HG03175 (cell line): ENCODE measurements around the gene PIK3IP1.

Experiments
- ATAC-seq: cut with Tn5 transposase; IDR thresholded peaks from one replicate; pipeline ENCODE4 v1.9.1; 2021; ENCODE audit warnings: mild to moderate bottlenecking, moderate library complexity; ENCODE audit not compliant: unreplicated experiment

Gene PIK3IP1

DNA sequence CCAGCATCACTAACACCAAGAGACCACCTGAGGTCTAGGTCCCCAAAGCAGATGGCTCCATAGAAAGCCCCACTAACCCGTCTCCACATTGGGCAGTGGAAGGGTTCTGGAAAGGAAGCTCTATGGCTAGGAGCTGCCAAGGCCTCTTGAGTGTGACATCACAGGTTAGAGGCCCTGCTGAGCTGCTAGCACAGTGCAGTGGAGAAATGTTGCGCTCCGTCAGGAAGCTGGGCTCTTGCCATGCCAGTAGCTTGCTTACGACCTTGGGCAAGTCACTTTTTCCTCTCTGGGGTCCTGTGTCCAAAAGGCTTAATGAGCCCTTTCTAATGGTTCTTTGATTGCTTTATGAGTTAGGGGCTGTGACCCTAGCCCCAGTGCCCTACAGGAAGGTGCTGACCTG, 10.6 kb downstream of the PIK3IP1 start:
- no peak for ATAC-seq

DNA sequence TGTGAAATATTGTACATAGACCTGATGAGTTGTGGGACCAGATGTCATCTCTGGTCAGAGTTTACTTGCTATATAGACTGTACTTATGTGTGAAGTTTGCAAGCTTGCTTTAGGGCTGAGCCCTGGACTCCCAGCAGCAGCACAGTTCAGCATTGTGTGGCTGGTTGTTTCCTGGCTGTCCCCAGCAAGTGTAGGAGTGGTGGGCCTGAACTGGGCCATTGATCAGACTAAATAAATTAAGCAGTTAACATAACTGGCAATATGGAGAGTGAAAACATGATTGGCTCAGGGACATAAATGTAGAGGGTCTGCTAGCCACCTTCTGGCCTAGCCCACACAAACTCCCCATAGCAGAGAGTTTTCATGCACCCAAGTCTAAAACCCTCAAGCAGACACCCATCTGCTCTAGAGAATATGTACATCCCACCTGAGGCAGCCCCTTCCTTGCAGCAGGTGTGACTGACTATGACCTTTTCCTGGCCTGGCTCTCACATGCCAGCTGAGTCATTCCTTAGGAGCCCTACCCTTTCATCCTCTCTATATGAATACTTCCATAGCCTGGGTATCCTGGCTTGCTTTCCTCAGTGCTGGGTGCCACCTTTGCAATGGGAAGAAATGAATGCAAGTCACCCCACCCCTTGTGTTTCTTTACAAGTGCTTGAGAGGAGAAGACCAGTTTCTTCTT, 12.3 kb downstream of the PIK3IP1 start:
- no peak for ATAC-seq

DNA sequence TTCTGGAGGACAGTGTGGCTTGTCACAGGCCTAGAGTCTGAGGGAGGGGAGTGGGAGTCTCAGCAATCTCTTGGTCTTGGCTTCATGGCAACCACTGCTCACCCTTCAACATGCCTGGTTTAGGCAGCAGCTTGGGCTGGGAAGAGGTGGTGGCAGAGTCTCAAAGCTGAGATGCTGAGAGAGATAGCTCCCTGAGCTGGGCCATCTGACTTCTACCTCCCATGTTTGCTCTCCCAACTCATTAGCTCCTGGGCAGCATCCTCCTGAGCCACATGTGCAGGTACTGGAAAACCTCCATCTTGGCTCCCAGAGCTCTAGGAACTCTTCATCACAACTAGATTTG, 13.0 kb downstream of the PIK3IP1 start:
- no peak for ATAC-seq

DNA sequence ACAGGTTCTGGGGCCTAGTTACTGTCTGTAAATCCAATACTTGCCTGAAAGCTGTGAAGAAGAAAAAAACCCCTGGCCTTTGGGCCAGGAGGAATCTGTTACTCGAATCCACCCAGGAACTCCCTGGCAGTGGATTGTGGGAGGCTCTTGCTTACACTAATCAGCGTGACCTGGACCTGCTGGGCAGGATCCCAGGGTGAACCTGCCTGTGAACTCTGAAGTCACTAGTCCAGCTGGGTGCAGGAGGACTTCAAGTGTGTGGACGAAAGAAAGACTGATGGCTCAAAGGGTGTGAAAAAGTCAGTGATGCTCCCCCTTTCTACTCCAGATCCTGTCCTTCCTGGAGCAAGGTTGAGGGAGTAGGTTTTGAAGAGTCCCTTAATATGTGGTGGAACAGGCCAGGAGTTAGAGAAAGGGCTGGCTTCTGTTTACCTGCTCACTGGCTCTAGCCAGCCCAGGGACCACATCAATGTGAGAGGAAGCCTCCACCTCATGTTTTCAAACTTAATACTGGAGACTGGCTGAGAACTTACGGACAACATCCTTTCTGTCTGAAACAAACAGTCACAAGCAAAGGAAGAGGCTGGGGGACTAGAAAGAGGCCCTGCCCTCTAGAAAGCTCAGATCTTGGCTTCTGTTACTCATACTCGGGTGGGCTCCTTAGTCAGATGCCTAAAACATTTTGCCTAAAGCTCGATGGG, 13.5 kb downstream of the PIK3IP1 start:
- no peak for ATAC-seq

DNA sequence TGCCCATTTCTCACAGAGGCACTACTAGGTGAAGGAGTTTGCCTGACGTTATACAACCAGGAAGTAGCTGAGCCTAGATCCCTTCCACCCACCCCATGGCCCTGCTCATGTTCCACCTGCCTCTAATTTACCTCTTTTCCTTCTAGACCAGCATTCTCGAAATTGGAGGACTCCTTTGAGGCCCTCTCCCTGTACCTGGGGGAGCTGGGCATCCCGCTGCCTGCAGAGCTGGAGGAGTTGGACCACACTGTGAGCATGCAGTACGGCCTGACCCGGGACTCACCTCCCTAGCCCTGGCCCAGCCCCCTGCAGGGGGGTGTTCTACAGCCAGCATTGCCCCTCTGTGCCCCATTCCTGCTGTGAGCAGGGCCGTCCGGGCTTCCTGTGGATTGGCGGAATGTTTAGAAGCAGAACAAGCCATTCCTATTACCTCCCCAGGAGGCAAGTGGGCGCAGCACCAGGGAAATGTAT, 14.1 kb downstream of the PIK3IP1 start:
- no peak for ATAC-seq

DNA sequence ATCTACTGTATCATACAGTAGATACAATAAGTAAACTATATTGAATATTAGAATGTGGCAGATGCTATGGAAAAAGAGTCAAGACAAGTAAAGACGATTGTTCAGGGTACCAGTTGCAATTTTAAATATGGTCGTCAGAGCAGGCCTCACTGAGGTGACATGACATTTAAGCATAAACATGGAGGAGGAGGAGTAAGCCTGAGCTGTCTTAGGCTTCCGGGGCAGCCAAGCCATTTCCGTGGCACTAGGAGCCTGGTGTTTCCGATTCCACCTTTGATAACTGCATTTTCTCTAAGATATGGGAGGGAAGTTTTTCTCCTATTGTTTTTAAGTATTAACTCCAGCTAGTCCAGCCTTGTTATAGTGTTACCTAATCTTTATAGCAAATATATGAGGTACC, 14.5 kb downstream of the PIK3IP1 start:
- no peak for ATAC-seq

DNA sequence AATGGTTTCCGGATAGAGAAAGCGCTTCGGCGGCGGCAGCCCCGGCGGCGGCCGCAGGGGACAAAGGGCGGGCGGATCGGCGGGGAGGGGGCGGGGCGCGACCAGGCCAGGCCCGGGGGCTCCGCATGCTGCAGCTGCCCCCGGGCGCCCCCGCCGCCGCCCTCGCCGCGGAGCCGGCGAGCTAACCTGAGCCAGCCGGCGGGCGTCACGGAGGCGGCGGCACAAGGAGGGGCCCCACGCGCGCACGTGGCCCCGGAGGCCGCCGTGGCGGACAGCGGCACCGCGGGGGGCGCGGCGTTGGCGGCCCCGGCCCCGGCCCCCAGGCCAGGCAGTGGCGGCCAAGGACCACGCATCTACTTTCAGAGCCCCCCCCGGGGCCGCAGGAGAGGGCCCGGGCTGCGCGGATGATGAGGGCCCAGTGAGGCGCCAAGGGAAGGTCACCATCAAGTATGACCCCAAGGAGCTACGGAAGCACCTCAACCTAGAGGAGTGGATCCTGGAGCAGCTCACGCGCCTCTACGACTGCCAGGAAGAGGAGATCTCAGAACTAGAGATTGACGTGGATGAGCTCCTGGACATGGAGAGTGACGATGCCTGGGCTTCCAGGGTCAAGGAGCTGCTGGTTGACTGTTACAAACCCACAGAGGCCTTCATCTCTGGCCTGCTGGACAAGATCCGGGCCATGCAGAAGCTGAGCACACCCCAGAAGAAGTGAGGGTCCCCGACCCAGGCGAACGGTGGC, 15.7 kb downstream of the PIK3IP1 start:
- no peak for ATAC-seq

DNA sequence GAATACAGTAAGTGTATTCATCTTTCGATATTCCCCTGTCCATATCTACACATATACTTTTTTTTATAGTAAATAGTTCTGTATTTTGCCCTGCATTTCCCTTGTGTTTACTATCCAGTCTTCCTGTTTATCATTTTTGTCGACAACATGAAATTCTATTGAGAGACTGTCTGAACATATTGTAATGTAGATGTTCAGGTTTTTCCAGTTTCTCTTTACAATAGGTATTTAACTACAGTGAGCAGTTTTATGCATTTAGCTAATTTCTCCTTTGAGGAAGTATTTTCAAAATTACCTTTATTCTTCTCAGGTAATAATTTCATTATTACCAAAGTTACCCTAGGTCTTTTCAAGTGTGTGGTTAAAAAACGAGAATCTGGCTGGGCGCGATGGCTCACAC, 16.7 kb downstream of the PIK3IP1 start:
- no peak for ATAC-seq

DNA sequence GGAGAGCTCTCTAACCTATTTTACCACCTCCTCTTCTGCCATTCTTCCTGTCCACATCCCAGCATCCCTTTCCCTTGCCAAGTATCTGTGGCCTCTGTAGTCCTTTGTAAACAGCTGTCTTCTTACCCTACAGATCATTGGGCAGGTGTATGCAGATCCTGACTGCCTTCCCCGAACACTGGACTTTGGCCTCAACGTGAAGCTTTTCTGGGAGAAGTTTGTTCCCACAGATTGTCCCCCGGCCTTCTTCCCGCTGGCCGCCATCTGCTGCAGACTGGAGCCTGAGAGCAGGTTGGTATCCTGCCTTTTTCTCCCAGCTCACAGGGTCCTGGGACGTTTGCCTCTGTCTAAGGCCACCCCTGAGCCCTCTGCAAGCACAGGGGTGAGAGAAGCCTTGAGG, 17.3 kb downstream of the PIK3IP1 start:
- ATAC-seq = no peak

DNA sequence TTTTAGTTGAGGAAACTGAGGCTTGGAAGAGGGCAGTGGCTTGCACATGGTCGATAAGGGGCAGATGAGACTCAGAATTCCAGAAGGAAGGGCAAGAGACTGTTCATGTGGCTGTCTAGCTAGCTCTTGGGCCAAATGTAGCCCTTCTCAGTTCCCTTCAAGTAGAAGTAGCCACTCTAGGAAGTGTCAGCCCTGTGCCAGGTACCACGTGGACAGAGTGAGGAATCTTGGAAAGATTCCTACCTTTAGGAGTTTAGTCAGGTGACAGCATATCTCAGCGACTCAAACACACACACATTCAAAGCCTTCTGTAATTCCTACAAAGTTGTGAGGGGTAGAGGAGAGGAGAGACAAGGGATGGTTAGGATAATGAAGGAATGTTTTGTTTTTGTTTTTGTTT, 18.3 kb downstream of the PIK3IP1 start:
- ATAC-seq = no peak

DNA sequence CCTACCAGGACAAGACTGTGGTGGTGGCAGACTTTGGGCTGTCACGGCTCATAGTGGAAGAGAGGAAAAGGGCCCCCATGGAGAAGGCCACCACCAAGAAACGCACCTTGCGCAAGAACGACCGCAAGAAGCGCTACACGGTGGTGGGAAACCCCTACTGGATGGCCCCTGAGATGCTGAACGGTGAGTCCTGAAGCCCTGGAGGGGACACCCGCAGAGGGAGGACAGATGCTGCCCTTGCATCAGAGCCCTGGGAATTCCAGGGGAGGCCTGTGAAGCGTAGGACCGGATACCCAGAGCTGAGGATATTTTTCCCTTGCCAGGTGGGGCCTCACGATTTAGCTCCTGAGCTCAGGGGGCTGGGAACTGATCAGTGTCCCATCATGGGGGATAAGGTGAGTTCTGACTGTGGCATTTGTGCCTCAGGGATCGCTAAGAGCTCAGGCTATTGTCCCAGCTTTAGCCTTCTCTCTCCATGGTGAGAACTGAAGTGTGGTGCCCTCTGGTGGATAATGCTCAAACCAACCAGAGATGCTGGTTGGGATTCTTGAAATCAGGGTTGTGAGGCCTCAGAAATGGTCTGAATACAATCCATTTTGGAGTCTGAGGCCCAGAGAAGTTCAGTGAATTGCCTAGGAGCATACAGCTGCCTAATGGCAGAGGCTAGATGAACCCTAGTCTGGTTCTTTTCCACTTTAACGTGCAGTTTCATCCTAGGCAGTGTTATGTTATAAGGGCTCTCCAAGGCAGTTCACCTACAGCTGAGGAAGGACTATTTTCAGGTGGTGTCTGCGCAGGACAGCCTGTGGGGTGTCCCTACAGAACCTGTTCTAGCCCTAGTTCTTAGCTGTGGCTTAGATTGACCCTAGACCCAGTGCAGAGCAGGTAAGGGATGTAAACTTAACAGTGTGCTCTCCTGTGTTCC, 19.5 kb downstream of the PIK3IP1 start:
- no peak for ATAC-seq

DNA sequence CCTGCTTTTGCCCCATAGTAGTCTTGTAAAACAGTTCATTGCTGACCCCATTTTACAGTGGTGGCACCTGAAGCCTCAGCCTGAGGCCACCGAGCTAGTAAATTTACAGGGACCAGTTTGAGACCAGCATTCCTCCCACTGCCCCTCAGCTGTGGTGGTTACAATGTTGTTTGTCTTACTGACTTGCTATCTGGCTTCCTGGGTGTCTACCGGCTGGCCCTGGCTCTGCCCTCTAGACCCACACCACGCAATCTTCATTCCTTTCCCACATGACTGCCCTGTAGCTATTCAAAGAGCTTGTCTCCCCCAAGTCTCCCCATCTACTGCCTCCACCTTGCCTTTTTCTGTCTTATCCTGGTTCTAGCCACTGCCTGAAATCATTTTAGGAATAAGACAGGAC, 20.8 kb downstream of the PIK3IP1 start:
- ATAC-seq = no peak

DNA sequence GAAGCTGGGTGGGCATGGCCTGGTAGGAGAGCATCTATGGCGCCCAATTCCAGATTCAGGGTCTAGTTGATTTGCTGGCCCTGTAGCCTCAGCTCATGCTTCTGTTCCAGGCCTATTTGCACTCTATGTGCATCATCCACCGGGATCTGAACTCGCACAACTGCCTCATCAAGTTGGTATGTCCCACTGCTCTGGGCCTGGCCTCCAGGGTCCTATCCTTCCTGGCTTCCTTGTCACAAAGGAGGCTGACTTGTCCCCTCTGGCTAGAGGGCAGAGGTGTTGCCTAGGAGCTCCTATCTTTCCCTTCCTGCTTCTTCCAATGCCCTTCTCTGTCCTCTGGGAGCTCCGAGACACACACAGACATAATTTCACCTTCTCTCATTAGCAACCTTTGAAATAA, 21.3 kb downstream of the PIK3IP1 start:
- ATAC-seq = no peak

DNA sequence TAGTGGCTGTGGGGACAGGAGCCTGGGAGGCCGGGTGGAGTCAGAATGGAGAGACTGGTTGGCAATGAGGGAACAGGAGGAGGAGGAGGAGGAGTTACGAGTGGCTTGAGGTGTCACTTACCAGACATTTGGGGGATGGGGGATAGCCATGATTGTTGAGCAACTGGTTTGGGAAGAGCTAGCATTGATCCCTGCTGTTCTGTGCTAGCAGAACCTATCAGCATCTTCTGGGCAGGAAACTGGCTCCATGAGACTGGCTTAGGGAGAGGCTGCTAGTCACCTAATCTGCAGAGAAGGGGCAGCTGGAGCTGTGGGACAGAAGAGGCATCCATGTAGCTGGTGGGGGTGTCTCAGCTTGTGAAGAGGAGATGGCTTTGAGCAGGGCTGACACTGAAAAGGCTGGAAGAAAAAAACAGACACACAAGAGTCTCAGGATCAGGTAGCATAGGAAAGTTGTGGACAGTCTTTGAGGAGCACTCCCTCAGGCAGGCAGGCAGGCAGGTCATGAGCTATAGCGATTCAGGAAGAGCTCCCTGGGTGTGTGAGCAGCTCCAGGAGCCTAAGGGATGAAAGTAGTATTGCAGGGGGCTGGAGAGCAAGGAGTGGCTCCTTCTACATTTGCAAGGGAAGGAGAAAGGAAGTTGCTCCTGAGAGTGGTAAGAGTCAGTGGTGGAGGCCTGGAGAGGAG, 22.3 kb downstream of the PIK3IP1 start:
- ATAC-seq = no peak

DNA sequence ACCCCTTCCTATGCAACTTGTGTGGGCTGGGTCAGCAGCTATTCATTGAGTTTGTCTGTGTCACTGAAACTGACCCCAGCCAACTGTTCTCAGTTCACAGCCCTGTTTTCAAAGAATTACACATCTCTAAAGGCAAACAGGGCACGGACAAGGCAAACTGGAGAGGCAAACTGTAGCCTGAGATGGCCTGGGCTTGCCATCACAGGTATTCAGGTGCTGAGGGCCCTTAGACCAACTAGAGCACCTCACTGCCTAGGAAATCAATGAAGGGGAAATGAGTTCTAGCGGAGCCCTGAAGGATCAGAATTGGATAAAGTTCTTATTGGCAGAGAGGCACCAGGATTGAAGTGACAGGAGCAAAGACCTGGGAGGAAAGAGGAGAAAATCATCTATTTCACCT, 24.0 kb downstream of the PIK3IP1 start:
- ATAC-seq = no peak

DNA sequence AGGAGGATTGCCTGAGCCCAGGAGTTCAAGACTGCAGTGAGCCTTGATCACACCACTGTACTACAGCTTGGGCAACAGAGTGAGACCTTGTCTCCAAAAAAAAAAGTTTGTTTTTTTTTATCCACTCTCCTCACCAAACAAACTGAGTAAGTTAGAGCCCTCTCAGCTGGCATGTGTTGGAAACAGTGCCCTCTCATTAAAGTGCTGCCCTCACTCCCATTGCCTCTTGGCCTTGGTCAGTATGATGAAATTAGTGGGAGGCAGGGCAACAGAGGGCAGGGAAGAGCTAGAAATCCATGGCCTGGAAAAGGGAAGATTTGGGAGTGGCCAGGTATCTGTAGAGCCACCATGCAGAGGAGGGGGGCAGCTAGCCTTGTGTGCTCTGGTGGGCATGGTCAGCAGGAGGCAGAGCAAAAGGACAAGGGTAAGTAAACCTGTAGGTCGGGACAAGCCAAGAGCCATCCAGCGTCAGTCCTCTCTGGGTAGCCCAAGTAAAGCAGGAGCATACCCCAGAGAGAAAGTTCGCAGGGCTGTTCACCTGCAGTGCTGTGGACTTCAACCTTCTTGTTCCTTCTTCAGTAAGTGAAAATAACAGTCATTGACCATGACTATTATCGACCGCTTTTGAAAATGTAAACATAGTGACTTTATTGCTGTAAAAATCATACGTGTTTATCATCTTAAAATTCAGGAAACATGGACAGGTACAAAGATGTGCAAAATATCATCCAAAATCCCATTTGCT, 28.2 kb downstream of the PIK3IP1 start:
- ATAC-seq = no peak

DNA sequence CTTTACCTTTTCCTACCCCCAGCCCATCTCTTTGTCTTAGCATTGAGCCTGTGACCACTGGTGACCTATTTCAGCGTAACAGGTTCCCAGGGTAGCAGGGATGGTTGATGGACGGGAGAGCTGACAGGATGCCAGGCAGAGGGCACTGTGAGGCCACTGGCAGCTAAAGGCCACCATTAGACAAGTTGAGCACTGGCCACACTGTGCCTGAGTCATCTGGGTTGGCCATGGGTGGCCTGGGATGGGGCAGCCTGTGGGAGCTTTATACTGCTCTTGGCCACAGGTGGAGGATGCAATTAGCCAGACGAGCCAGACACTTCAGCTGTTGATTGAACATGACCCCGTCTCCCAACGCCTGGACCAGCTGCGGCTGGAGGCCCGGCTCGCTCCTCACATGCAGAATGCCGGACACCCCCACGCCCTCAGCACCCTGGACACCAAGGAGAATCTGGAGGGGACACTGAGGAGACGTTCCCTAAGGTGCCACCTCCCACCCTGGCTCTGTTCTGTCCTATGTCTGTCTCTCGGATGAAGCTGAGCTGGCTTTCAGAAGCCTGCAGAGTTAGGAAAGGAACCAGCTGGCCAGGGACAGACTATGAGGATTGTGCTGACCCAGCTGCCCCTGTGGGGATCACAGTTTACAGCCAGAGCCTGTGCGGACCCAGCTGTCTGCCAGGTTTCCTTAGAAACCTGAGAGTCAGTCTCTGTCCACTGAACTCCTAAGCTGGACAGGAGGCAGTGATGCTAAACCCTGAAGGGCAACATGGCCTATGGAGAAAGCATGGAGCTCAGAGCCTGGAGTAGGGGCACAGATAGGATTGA, 29.8 kb downstream of the PIK3IP1 start:
- ATAC-seq = no peak

DNA sequence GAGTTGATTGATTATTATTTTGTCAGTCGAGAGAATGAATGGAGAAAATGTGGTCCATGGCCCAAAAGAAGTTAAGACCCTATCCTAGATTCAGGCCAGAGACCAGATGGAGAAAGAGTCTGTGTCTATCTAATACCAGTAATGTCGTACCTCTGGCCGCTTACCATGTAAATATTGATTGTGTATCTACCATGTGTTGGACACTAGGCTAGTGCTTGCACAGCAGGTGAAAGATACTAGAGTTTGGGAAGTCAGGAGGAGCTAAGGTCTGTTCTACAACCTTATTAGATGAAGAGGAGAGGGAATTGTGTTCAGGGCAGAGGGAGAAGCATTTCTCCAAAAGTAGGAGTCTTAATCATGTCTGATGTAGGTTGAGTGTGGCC, 31.8 kb downstream of the PIK3IP1 start:
- ATAC-seq = no peak
